MM.1S (cell line): ENCODE measurements around the gene ATPAF2.

ENCODE experiments used
- DNase-seq: peaks from one replicate; pipeline ENCODE4 v3.0.0-alpha.2; 2015
- H2AFZ ChIP-seq: fragments of 300-600 bp; sonication (generic); 2 replicates; pipeline ENCODE4 v1.6.0; 2016; ENCODE audit warnings: antibody characterized with exemption, low read length
- H3F3A ChIP-seq: fragments of 300-600 bp; sonication (generic); 2 replicates; pipeline ENCODE4 v1.6.1; 2016; ENCODE audit warnings: mild to moderate bottlenecking, antibody characterized with exemption, low read length, moderate library complexity, mixed read lengths; ENCODE audit not compliant: insufficient read depth
- H3K27ac ChIP-seq: fragments of 300-600 bp; sonication (generic); 2 replicates; pipeline ENCODE4 v1.5.1; 2016; ENCODE audit warnings: mild to moderate bottlenecking, low read length
- H3K27me3 ChIP-seq: fragments of 300-600 bp; sonication (generic); replicated peaks from 2 replicates; pipeline ENCODE4 v1.6.0; 2016; ENCODE audit warnings: low read length; ENCODE audit not compliant: insufficient read depth
- H3K36me3 ChIP-seq: fragments of 300-600 bp; sonication (generic); replicated peaks from 2 replicates; pipeline ENCODE4 v1.6.1; 2016; ENCODE audit warnings: mild to moderate bottlenecking, low read length, mixed read lengths; ENCODE audit not compliant: insufficient read depth
- H3K4me1 ChIP-seq: fragments of 300-600 bp; sonication (generic); 2 replicates; pipeline ENCODE4 v1.6.1; 2016; ENCODE audit warnings: low read length, mixed read lengths
- H3K4me2 ChIP-seq: fragments of 300-600 bp; sonication (generic); 2 replicates; pipeline ENCODE4 v1.6.0; 2016; ENCODE audit warnings: low read depth, low read length
- H3K4me3 ChIP-seq: fragments of 300-600 bp; sonication (generic); 2 replicates; pipeline ENCODE4 v1.5.1; 2016; ENCODE audit warnings: low read length, mixed read lengths
- H3K79me2 ChIP-seq: fragments of 300-600 bp; sonication (generic); 2 replicates; pipeline ENCODE4 v1.6.1; 2016; ENCODE audit warnings: mixed run types, low read length, mixed read lengths
- H3K9ac ChIP-seq: fragments of 300-600 bp; sonication (generic); 2 replicates; pipeline ENCODE4 v1.6.1; 2016; ENCODE audit warnings: low read length, mixed read lengths
- H3K9me2 ChIP-seq: fragments of 300-600 bp; sonication (generic); replicated peaks from 2 replicates; pipeline ENCODE4 v1.6.1; 2016; ENCODE audit warnings: mild to moderate bottlenecking, low read length, mixed read lengths; ENCODE audit not compliant: insufficient read depth
- H3K9me3 ChIP-seq: fragments of 300-600 bp; sonication (generic); replicated peaks from 2 replicates; pipeline ENCODE4 v1.6.1; 2016; ENCODE audit warnings: mild to moderate bottlenecking, low read length, mixed read lengths; ENCODE audit not compliant: insufficient read depth
- H4K20me1 ChIP-seq: fragments of 300-600 bp; sonication (generic); 2 replicates; pipeline ENCODE4 v1.6.1; 2016; ENCODE audit warnings: mild to moderate bottlenecking, low read length, moderate library complexity, mixed read lengths; ENCODE audit not compliant: insufficient read depth
- EZH2 ChIP-seq: fragments of 300-600 bp; sonication (generic); optimal IDR thresholded peaks from 2 replicates; pipeline ENCODE3; 2017; ENCODE audit warnings: low read depth, mild to moderate bottlenecking, antibody characterized with exemption, low read length, mixed read lengths
- EZH2phosphoT487 ChIP-seq: fragments of 300-600 bp; sonication (generic); IDR thresholded peaks from 2 replicates; pipeline ENCODE4 v1.6.1; 2018; ENCODE audit warnings: antibody characterized with exemption, low read length
- TF ChIP-seq, protein P1 (sequence below): fragments of 300-600 bp; sonication (generic); IDR thresholded peaks from 2 replicates; pipeline ENCODE4 v1.5.1; 2016; ENCODE audit warnings: antibody characterized with exemption, low read length, mixed read lengths

ATPAF2 gene

DNA sequence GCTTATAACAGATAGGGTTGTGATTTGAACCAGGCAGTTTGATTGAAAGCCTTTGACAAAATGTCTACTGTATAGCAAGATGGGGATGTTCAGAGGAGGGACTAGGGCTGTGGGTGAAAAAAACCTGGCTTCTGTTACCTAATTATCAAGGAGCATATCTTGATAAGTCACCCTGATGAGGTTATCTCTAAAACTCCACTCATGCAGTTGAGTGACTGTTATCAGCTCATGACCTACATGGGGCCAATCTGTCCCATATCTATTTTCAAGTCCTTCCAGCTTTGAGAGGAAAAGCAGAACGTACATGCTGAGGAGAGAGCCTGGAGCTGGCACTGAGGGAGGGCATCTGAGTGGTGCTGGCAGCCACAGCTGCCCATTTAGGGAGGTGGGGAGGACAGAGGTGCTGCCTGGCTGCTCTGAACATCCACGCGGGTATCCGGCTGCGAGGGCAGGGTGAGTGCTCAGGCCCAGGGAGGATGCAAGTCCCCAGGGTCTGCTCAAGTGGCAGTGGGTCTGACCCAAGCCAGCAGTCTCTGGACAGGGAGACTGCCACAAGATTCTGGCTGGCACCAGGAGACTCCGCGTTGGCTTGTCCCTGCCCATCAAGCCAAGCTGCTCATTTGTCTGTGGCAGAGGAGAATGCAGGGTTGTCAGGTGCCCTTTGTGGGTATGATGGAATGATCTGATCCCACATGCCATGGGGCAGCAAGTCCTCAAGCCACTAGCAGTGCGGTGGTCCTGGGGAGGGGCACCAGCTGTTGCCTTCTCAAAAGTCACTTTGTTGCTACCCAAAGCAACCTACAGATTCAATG lies 29.2 kb downstream of the ATPAF2 start:
- no peaks in the 10 kb centered on the region for H3K27me3 ChIP-seq
- H4K20me1 ChIP-seq = no peaks in the 10 kb centered on the region
- no peaks in the 10 kb centered on the region for H3K79me2 ChIP-seq
- no peaks in the 10 kb centered on the region for H3K36me3 ChIP-seq
- no peak overlapping the region for H3K27ac ChIP-seq
- H3K9ac ChIP-seq = no peak overlapping the region
- no peak overlapping the region for H3K4me2 ChIP-seq
- peaks cover 4% of the 10 kb centered on the region for H3F3A ChIP-seq
- no peak overlapping the region for H3K4me3 ChIP-seq
- H2AFZ ChIP-seq = no peak overlapping the region
- no peak for DNase-seq
- TF ChIP-seq EZH2 (no peak), EZH2phosphoT487 (no peak)
- TF ChIP-seq, protein P1, sequence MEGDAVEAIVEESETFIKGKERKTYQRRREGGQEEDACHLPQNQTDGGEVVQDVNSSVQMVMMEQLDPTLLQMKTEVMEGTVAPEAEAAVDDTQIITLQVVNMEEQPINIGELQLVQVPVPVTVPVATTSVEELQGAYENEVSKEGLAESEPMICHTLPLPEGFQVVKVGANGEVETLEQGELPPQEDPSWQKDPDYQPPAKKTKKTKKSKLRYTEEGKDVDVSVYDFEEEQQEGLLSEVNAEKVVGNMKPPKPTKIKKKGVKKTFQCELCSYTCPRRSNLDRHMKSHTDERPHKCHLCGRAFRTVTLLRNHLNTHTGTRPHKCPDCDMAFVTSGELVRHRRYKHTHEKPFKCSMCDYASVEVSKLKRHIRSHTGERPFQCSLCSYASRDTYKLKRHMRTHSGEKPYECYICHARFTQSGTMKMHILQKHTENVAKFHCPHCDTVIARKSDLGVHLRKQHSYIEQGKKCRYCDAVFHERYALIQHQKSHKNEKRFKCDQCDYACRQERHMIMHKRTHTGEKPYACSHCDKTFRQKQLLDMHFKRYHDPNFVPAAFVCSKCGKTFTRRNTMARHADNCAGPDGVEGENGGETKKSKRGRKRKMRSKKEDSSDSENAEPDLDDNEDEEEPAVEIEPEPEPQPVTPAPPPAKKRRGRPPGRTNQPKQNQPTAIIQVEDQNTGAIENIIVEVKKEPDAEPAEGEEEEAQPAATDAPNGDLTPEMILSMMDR = no peak
- H3K4me1 ChIP-seq = peaks cover 9% of the 10 kb centered on the region
- H3K9me3 ChIP-seq = no peaks in the 10 kb centered on the region
- no peaks in the 10 kb centered on the region for H3K9me2 ChIP-seq

DNA sequence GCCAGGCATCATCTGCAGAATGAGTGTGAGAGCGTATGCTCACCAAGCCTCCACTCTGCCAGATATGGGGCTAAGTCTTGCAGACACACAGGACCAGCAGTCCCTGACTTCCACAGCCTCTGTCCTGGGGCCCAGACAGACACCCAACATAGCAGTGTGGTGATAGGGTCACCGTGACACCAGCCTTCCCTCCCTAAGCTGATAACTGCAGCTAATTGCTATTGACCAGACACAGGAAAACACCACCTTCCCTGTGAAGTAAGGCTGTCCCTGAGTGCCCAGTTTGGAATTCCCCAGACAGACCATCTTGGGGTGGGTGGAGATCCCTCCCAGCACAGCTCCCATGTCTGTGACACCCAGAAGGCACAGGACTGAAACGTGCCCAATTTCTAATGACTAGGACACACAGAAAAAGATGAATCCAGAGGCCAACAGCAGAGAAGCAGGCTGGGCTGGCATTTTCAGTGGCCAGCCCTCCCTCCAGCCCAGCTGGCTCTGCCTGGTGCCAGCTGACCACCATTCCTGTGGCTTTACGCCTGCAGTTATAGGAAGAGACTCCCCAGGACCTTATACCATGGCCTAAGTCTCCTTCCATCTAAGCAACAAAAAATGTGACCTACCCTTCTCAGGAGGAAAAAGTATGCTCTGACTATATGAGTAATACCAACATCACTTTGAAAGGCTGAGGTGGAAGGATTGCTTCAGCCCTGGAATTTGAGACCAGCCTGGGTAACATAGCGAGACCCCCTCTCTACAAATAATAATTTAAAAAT lies 30.3 kb downstream of the ATPAF2 start:
- H3K4me2 ChIP-seq = no peak overlapping the region
- DNase-seq = no peak
- H2AFZ ChIP-seq = no peak overlapping the region
- H3K9me3 ChIP-seq = no peaks in the 10 kb centered on the region
- no peak overlapping the region for H3K4me3 ChIP-seq
- H3K36me3 ChIP-seq = no peaks in the 10 kb centered on the region
- no peak overlapping the region for H3K9ac ChIP-seq
- H3F3A ChIP-seq = no peaks in the 10 kb centered on the region
- no peaks in the 10 kb centered on the region for H3K9me2 ChIP-seq
- no peak overlapping the region for H3K27ac ChIP-seq
- H4K20me1 ChIP-seq = no peaks in the 10 kb centered on the region
- H3K4me1 ChIP-seq = no peaks in the 10 kb centered on the region
- TF ChIP-seq EZH2 = no peak
- TF ChIP-seq, protein P1 = no peak
- no peak for TF ChIP-seq EZH2phosphoT487
- H3K79me2 ChIP-seq = no peaks in the 10 kb centered on the region
- H3K27me3 ChIP-seq = no peaks in the 10 kb centered on the region

DNA sequence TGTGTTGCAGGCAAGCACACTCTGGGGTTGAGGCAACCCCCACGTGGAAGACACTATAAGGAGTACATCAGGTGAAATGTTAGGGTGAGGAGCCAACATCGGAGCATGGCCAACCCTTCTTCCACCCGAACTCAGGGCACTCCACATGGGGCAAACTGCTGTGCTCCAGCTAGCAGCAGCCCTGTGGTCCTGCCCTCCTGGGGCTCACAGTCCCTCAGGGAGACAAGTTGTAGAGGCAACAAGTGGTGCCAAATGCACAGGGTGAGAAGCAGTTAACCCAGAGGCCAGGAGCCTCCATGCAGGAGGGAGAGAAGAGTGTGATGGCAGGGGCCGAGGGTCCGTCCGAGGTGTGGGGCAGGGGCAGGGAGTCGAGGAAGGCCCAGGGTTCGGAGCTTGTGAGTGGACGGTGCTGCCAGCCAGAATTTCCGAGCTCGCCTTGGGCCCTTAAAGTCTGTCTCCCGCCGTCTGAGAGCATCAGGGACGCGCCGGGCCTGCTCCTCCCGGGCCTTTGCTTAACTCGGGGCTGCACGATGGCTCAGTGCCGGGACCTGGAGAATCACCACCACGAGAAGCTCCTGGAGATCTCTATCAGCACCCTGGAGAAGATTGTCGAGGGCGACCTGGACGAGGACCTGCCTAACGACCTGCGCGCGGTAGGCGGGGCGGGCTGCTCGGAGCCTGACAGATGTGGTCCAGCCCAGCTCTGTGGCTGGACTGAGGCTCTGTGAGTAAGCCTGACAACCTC lies 32.3 kb downstream of the ATPAF2 start:
- H3K9me3 ChIP-seq = no peaks in the 10 kb centered on the region
- H4K20me1 ChIP-seq = no peaks in the 10 kb centered on the region
- H3K9me2 ChIP-seq = no peaks in the 10 kb centered on the region
- no peak for DNase-seq
- no peaks in the 10 kb centered on the region for H3K79me2 ChIP-seq
- TF ChIP-seq EZH2 (no peak), EZH2phosphoT487 (no peak)
- TF ChIP-seq, protein P1 = no peak
- H3F3A ChIP-seq = no peaks in the 10 kb centered on the region
- no peak overlapping the region for H3K4me2 ChIP-seq
- H3K36me3 ChIP-seq = no peaks in the 10 kb centered on the region
- H3K4me3 ChIP-seq = no peak overlapping the region
- no peak overlapping the region for H3K27ac ChIP-seq
- H3K4me1 ChIP-seq = no peaks in the 10 kb centered on the region
- H3K27me3 ChIP-seq = no peaks in the 10 kb centered on the region
- no peak overlapping the region for H3K9ac ChIP-seq
- H2AFZ ChIP-seq = no peak overlapping the region
